Lung (tissue), 12 donors: Measurements from ENCODE around the gene BUD23. TPM values are rescaled to one million over a fixed set of nuclear protein-coding genes. Genes with fewer than 3 reads are reported as not detected.

ENCODE experiments used
- ATAC-seq: fragments of 200-7000 bp; cut with Tn5 transposase; one replicate; pipeline ENCODE4 v1.9.1; 2020; ENCODE audit warnings: moderate number of reproducible peaks; ENCODE audit not compliant: insufficient read depth, low FRiP score
- DNase-seq, 3 donors: peaks; one replicate each; pipeline ENCODE4 v3.0.0-alpha.2; 2013 to 2017
- H3K27ac ChIP-seq, 2 donors: one replicate each; pipeline ENCODE4 v1.5.1; 2013; ENCODE audit warnings: mild to moderate bottlenecking in 2 of 2, moderate library complexity in 2 of 2, control low read depth in 1 of 2, inconsistent platforms in 1 of 2, low read depth in 1 of 2, low read length in 1 of 2
- H3K27me3 ChIP-seq, 3 donors: one replicate each; pipeline ENCODE4 v1.5.1; 2013; ENCODE audit warnings: low read length in 2 of 3; ENCODE audit not compliant: control insufficient read depth in 3 of 3, insufficient read depth in 3 of 3
- H3K36me3 ChIP-seq, 4 donors: one replicate each; pipeline ENCODE4 v1.5.1; 2013; ENCODE audit warnings: low read length in 4 of 4, mild to moderate bottlenecking in 1 of 4, moderate library complexity in 1 of 4; ENCODE audit not compliant: control insufficient read depth in 4 of 4, insufficient read depth in 4 of 4
- H3K4me1 ChIP-seq, 5 donors: one replicate each; pipeline ENCODE4 v1.5.1; 2013; ENCODE audit warnings: low read length in 5 of 5, mild to moderate bottlenecking in 2 of 5, moderate library complexity in 1 of 5; ENCODE audit not compliant: control insufficient read depth in 5 of 5, insufficient read depth in 5 of 5
- H3K4me3 ChIP-seq: one replicate; pipeline ENCODE4 v1.5.1; 2013; ENCODE audit warnings: mild to moderate bottlenecking, control low read depth, moderate library complexity
- H3K9ac ChIP-seq, 2 donors: one replicate each; pipeline ENCODE4 v1.5.1; 2013; ENCODE audit warnings: low read length in 2 of 2, control low read depth in 1 of 2; ENCODE audit not compliant: insufficient read depth in 1 of 2
- H3K9me3 ChIP-seq, 4 donors: one replicate each; pipeline ENCODE4 v1.5.1; 2013; ENCODE audit warnings: low read length in 3 of 4, mild to moderate bottlenecking in 1 of 4, moderate library complexity in 1 of 4; ENCODE audit not compliant: control insufficient read depth in 4 of 4, insufficient read depth in 3 of 4
- CTCF ChIP-seq: IDR thresholded peaks from 2 replicates; pipeline ENCODE4 v1.5.1; 2012; ENCODE audit warnings: mild to moderate bottlenecking; ENCODE audit errors: control extremely low read depth, extremely low read depth
- WGBS, 2 donors: extraction: QIAGEN DNeasy Blood & Tissue Kit; methylation state at CpG; one replicate each; pipeline ENCODE4 v1.1.7; 2013; 5-methylcytosine and 5-hydroxymethylcytosine counted together
- polyA plus RNA-seq, 2 donors: library from polyadenylated mRNA; stranded (reverse); fragments of 200-250 nt; gene quantifications; one replicate each; pipeline ENCODE4 v1.2.1, GENCODE V29; 2013
- total RNA-seq, 2 donors: library from RNA; depleted of rRNA in 1 of 2; stranded (reverse); fragments of >200 nt in 1 of 2; gene quantifications; one replicate each; pipeline ENCODE4 v1.2.1, GENCODE V29; 2014 to 2021
- donor health status: control.
- donor health status: control.
- donor health status: Bipolar disorder and iron deficiency.
- donor health status: healthy.
- donor health status: DM: yes; HTN: yes; CAD: no.

Gene BUD23
- total and polyA plus RNA-seq, 4 donors, result 33.5 to 118 (median 74.2) TPM

GRCh38 chr7:73703225-73703624, 19.8 kb downstream of the BUD23 start:
- H3K27me3 ChIP-seq, result no peaks in the 10 kb centered on the region
- no peak overlapping the region for H3K27ac ChIP-seq
- H3K36me3 ChIP-seq, result peaks cover 0 to 20% (median 3%) of the 10 kb centered on the region in 4 donors
- peak overlapping the region in 1 of 2 donors; percentile 1 for H3K9ac ChIP-seq
- no peak for ATAC-seq
- DNase-seq, result no peak
- 60 to 76% methylated on average over 13 of the region's 13 CpGs for WGBS, 2 donors
- peaks cover 0 to 11% (median 0%) of the 10 kb centered on the region in 5 donors for H3K4me1 ChIP-seq
- no peak for TF ChIP-seq CTCF
- H3K4me3 ChIP-seq, result no peak overlapping the region
- H3K9me3 ChIP-seq, result no peaks in the 10 kb centered on the region

- Histone ChIP-seq H3K27ac (no peak overlapping the region), H3K9me3 (no peaks in the 10 kb centered on the region), H3K4me1 (peaks cover 0 to 11% (median 0%) of the 10 kb centered on the region in 5 donors), H3K9ac (peak overlapping the region in 1 of 2 donors; percentile 1), H3K4me3 (no peak overlapping the region), H3K27me3 (no peaks in the 10 kb centered on the region), H3K36me3 (peaks cover 0 to 18% (median under 1%) of the 10 kb centered on the region in 4 donors)
- 29 to 37% methylated on average over 37 to 45 of the region's 45 CpGs for WGBS, 2 donors
- ATAC-seq (no peak), DNase-seq (peak; percentile 81 to 90 (median 83))
- TF ChIP-seq CTCF, result no peak
Measured at GRCh38 chr7:73703757-73704639, 20.6 kb downstream of the BUD23 start.

- ATAC-seq (peak; percentile 35), DNase-seq (no peak)
- Histone ChIP-seq H3K36me3 (peaks cover 0 to 9% (median under 1%) of the 10 kb centered on the region in 4 donors), H3K9me3 (no peaks in the 10 kb centered on the region), H3K9ac (no peak overlapping the region), H3K27ac (no peak overlapping the region), H3K4me3 (no peak overlapping the region), H3K27me3 (no peaks in the 10 kb centered on the region), H3K4me1 (peaks cover 0 to 11% (median 0%) of the 10 kb centered on the region in 5 donors)
- WGBS, 2 donors, result 71 to 78% methylated on average over 21 to 23 of the region's 23 CpGs
- no peak for TF ChIP-seq CTCF
Measured at GRCh38 chr7:73704640-73705550, 21.5 kb downstream of the BUD23 start.
